SIG-M5 (cell line): ENCODE results near the gene EXOSC3.

Experiments
- DNase-seq: peaks from one replicate; lab custom pipeline; 2025; lab: John Stamatoyannopoulos, UW

Gene EXOSC3

DNA sequence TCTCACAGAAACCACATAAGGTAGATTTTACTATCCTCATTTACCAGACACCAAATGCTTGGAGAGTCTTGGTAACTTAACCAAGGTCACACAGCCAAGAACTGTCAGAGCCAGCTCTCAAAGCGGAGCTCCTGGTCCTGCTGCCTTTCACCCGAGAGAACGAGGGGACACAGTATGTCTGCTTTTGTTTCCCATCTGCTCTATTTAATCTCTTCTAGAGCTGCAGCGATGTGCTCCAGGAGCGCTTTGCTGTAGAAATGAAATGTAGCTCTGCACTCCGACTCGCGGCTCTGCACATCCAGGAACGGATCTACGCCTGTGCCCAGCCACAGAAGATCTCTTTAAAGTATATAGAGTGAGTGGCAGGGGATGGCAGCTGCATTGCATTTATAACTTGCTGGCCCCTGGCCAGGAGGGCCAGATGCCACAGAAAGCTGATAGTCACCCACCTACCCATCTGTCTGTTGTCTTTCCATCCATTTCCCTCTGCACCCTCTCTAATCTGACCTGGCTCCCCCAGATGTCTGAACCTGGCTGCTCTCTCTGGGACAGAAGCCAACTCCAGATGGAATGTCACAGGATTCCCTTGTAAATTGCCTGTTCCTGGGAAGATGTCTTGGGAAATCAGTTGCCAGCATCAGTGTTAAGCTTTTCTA lies 52.6 kb downstream of the EXOSC3 start:
- DNase-seq = no peak

GRCh38 chr9:37730839-37731238 lies 54.0 kb downstream of the EXOSC3 start:
- DNase-seq = no peak

DNA sequence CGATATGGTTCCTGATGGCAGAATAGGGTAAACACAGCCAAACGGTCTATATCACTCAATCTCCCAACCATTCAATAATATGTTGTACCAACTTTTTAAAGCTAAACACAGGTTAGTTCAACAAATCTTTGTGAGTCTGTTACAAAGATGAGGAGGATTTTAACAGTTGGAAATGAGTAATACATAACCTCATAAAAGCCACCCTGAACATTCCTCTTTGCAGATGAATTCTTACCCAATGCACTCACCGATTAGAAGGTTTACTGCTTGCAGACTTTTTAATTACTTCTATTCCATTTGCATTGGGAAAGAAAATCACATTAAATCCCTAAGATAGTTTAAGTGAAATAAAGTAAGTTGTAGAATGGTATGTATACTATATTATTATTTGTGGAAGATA lies 54.6 kb downstream of the EXOSC3 start:
- DNase-seq = no peak
